ENCODE measurements around the gene PSMA1.

GRCh38 chr11:14522801-14523200 is 2.6 kb upstream of the PSMA1 start:
- TF ChIP-seq CTCF (IDR thresholded peaks at IDR 0.05) (no peak), POLR2A (IDR thresholded peaks at IDR 0.05) (no peak)

Measured in transverse colon (tissue), 3 donors.